Anterior cingulate cortex (tissue), 58 donors: ENCODE measurements around the gene CDC20B.
A peak's percentile ranks its signal among the peaks of the same experiment; 100 is the strongest.

Experiments
- DNase-seq, 58 donors: peaks; one replicate each; lab custom pipeline; 2025; lab: John Stamatoyannopoulos, UW

The CDC20B gene

GRCh38 chr5:55162666-55163065, 10.3 kb downstream of the CDC20B start:
- DNase-seq = no peak

DNA sequence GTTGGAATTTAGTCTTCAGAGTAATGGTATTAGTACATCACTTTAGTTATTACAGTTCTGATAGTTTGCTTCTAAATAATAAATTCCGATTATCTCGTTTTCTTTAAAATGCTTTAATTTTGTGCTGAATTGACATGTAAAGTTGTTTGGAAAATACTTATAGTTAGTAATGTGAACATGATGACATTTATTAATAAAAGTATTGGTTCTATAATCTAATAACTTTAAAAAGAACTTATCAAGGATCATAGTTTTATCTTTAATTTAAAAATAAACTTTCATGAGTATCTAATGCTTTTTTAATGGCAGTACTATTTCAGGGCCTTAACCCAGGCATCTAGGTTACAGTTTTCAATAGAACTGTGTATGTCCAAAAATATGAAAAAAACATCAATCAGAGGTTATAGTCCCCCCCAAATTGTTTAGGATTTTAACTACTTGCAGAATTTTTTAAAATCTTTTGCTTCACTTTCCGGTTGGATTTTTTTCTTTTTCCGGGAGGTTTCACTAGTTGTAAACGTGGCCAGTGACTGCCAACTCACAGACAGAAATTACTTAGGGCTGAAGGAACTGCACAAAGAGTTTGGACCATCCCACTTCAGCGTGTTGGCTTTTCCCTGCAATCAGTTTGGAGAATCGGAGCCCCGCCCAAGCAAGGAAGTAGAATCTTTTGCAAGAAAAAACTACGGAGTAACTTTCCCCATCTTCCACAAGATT, 12.3 kb downstream of the CDC20B start:
- DNase-seq = no peak

DNA sequence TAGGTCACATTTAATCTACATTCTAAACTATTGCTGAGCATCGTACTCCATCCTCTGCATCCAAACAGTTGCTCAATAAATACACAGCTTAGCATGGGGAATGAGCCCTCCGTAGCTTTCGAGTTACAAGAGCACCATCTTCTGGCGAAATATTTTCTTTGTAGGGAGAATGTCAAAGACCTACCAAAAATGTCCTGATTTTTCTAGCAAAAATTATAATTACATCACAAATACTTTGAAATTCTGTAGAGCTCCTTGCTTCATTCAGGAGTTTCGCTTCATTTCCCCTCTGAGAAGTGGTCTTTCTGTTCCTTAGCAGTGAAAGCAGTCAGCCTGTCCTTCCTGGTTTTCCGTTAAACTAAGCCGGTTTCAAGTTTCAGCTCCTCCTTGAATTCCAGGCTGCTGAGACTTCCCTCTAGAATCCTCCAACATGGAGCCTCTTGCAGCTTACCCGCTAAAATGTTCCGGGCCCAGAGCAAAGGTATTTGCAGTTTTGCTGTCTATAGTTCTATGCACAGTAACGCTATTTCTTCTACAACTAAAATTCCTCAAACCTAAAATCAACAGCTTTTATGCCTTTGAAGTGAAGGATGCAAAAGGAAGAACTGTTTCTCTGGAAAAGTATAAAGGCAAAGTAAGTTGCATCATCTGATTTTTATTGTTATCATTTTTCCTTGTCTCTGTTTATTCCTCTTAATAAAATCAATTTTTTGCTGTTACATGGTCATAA, 13.0 kb downstream of the CDC20B start, which contains the start of gene GPX8:
Gene GPX8, plus strand, starts transcription at position 409 of the 730 bp plus-strand sequence. Its CDS starts 22 bp downstream, at position 431.
- DNase-seq = no peak

DNA sequence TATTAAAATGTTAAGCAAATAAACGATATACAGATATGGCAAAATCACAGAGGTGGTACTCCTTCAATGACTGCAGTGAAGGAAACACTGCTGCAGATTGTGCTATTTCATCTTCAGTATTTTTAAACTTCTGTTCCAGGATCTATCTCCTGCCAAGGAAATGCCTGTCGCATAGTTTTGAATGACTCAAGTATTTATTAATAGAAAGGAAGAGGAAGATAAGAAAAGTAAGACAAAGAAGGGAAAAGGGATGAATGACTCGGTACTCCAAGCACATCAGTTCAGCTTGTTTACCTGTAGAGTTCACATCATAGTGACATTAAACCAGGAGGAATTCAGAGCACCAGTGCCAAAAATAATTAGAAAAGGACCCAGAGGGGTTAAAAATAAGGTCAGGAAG, 18.1 kb downstream of the CDC20B start:
- no peak for DNase-seq

DNA sequence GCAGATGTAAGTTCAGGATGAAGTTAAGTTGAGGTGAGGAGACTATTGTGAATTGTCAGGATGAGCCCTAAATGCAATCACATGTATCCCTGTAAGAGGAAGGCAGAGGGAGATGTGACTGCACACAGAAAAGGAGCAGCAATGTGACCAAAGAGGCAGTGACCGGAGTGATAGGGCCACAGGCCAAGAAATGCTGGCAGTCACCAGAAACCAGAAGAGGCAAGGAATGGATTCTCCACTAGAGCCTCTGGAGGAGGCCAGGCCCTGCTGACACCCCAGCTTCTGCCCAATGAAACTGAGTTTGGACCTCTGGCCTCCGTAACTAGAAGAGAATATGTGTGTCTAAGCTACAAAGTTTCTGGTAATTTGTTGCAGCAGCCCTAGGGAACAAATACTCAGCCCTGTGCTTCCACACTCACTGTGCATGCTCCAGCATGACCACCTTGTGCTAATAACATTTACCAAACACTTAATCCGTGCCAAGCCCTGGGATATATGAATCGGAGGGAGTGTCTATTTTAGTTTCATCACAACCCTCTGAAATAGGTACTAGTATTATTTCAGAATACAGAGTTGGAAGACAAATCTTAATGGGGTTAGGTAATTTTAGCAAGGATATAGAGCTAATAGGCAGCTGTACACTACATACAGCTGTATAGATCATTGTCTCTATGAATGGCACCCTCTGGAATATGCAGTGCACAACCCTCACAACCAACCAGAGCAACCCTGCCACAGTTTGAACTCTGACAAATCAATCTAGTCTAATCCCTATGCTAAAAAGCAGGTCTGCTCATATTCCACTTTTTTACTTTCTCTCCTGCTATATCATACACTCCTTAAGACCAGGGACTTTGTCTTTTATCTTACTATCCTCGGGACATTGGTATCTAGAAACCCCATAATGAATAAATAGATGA, 20.8 kb downstream of the CDC20B start:
- no peak for DNase-seq

DNA sequence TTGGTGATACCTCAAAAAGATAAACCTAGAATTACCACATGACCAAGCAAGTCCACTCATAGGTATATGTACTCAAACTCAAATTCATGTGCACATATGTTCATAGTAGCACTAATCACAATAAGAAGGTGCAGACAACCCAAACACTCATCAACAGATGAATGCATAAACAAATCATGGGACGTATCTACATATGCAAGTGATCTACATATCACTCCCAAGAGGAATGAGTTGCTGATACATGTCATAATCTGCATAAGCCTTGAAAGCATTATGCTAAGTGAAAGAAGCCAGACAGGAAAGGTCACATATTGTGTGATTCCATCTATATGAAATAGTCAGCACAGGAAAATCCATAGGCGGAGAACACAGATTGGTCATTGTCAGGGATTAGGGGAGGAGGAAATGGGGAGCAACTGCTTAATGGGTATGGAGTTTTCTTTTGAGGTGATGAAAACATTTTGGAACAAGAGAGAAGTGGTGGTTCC, 23.6 kb downstream of the CDC20B start:
- no peak for DNase-seq

- peak in 53 of 58 donors; percentile 1 to 76 (median 34) for DNase-seq
These were observed 26.3 kb downstream of the CDC20B start for GRCh38 chr5:55146543-55147151.

DNA sequence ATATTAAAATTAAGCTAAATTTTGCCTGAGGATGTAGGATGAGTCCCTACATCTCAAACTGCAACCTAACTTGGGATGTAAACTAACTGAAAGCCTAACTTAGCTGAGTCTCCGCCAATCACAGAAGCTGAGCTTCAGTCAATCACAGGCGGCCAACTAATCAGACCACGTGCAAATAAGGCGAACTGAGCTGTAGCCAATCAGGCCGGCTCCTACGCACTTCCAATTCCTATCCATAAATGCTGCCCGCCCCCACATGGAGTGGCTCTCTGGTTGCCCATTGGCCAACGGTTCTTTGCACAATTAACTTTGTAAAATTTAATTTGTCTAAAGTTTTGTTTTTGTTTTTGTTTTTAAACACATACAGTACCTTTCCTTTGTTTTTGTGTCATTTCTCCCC, 26.9 kb downstream of the CDC20B start:
- no peak for DNase-seq

GRCh38 chr5:55143624-55144023, 29.4 kb downstream of the CDC20B start:
- DNase-seq = no peak

GRCh38 chr5:55141945-55142690, 30.9 kb downstream of the CDC20B start:
- DNase-seq = no peak

DNA sequence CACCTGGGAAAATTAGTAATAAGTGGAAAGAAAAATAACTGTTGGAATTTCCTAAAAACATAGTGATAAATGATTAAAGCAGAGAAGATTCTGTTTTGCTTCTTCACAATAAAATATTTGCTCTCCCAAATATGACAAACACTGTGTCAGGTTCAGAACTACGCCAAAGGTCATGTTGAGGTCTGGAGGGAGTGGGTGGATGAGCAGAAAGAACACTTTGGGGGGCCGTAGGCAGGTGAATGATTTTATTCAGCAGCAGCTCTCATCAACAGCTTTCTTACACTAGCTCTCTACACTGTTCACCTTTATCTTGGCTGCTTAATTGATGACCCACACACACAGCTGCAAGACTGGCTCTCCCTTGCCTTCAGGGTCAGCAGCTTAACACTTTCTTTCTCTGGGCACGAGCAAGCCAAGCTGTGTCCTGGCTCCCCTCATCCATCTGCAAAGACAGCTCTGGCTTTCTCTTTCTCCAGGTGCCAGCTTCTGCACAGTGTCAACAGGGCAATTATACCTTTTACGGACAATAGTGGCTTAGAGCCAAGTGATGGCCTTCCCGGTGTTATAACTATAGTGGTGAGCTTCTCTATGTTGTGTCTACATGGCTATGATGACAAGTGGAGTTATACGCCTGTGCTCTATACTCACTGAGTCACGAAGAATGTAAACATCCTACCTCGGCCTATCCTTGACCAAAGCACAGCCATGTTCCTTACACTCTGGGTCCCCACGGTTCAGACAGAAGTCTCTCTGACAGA, 31.9 kb downstream of the CDC20B start:
- no peak for DNase-seq

GRCh38 chr5:55136521-55136920, 36.5 kb downstream of the CDC20B start:
- DNase-seq = no peak

DNA sequence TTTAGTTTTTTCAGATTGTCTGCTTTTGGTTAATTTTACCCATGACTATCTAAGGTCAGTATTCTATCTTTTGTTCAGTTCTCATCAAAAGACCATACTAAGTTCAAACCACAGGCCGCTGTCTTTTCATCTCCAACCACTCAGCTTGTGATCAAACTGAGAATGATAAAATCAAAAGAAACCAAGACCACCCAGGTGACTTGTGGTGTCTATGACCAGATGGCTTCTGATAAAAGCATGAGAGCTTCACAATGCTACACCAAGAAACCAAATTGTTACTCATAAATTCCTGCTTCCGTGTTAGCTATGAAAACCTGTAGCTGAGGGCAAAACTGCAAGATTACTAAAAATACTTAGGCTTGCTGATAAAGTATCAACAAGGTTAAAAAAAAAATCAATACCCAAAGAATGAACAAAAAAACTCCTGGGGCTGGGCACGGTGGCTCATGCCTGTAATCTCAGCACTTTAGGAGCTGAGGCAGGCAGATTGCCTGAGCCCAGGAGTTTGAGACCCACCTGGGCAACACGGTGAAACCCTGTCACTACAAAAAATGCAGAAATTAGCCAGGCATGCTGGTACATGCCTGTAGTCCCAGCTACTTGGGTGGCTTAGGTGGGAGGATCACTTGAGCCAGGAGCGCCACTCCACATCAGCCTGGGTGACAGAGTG, 38.8 kb downstream of the CDC20B start:
- no peak for DNase-seq

- no peak for DNase-seq
These were observed 49.6 kb downstream of the CDC20B start for GRCh38 chr5:55123365-55123764.

DNA sequence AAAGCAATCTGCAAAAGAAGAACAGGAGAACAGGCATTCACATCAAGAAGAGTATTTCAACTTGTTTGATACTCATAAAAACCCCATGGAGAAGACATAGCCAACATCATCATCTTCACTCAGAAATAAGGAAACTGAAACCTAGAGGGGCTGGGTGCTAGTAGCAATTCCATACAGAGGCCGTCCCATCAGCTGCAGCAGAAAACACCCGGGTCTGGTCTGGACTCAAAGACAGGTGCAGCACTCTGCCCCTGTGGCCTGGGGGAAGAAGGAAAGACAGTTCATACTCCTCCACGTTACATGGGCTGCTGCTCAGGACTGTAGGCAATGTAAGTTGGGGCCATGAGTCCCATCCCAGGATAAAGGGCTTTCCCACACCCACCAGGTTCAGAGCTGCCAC, 58.9 kb downstream of the CDC20B start:
- no peak for DNase-seq

DNA sequence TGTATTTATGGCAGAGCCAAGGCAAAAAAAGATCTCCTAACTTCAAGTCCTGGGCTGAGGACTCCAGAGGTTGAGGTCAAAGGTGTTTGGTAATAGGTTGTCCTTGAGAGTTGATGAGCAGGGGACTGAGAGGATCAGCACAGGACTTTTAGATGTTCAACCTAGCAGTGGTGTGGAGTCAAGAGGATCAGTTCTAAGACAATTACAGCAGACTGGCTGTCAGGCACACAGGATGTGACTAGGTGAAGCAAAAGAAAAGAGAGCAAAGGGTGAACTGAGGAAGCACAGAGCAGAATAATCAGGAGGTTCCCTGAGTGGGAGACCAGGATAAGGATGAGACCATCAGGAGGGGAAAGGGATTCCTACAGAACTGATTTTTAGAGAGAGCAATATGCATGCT, 59.6 kb downstream of the CDC20B start:
- no peak for DNase-seq

DNA sequence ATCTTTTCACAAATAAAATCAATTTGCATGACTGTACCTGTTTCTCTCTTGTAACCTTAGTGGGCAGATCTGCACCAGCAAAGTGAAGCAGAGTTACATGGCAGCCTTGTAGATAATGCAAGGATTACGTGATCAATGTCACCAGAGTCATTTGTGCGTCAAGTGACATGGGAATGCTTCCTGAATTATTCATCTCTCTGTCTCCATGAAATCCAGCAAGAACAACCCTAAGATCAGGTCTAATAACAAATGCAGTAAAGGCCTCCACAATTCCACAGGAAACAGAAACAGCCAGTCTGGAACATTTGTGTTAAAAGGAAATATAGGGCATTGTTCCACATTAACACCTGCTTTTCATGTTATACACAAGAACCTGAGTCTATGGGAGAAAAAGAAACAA, 62.8 kb downstream of the CDC20B start:
- no peak for DNase-seq

DNA sequence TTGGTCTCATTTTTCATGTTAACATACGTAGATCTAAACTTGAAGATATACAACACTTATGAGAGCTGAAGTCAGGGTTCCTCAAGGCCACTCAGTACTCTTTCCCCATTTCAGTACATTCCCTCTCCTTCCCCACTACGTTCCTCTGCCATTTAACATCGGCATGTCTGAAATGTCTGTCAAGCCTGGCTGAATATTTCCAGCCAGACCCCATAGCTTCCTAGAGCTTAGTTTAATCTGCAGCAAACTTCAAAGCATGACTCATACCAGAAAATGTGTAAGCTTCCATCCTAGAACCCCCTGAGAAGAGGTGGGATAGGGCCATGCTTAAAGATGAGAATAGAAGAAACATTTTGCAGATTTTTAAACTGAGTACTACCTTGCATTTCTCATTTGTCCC, 64.3 kb downstream of the CDC20B start:
- no peak for DNase-seq
